Muscle layer of colon (tissue), 2 donors: Measurements from ENCODE around the gene LRRC46.

Experiments
- H3K27ac ChIP-seq: one replicate; pipeline ENCODE4 v1.7.0; 2013; ENCODE audit warnings: low read depth, mild to moderate bottlenecking, low read length, moderate library complexity
- H3K27me3 ChIP-seq, 2 donors: one replicate each; pipeline ENCODE4 v1.7.0; 2013; ENCODE audit warnings: low read length in 2 of 2, mild to moderate bottlenecking in 2 of 2; ENCODE audit not compliant: insufficient read depth in 2 of 2, control insufficient read depth in 1 of 2
- H3K36me3 ChIP-seq: one replicate; pipeline ENCODE4 v1.7.0; 2013; ENCODE audit warnings: mild to moderate bottlenecking, low read length; ENCODE audit not compliant: insufficient read depth
- H3K4me1 ChIP-seq: one replicate; pipeline ENCODE4 v1.7.0; 2013; ENCODE audit warnings: mild to moderate bottlenecking, low read length; ENCODE audit not compliant: insufficient read depth
- H3K4me3 ChIP-seq, 2 donors: one replicate each; pipeline ENCODE4 v1.7.0; 2013; ENCODE audit warnings: low read length in 2 of 2, low read depth in 1 of 2, mild to moderate bottlenecking in 1 of 2, moderate library complexity in 1 of 2
- H3K9ac ChIP-seq: one replicate; pipeline ENCODE4 v1.7.0; 2013; ENCODE audit warnings: low read length
- H3K9me3 ChIP-seq: one replicate; pipeline ENCODE4 v1.7.0; 2013; ENCODE audit warnings: mild to moderate bottlenecking, low read length
- donor health status: abdominal sarcoma.
- donor health status: Adenocarcinoma of cecum.

LRRC46 gene

GRCh38 chr17:47802341-47803022 lies 29.0 kb upstream of the LRRC46 start:
- Histone ChIP-seq H3K36me3 (peaks cover 3% of the 10 kb centered on the region), H3K4me3 (no peak overlapping the region), H3K9me3 (no peaks in the 10 kb centered on the region), H3K27me3 (no peaks in the 10 kb centered on the region), H3K9ac (no peak overlapping the region), H3K4me1 (no peaks in the 10 kb centered on the region), H3K27ac (no peak overlapping the region)

DNA sequence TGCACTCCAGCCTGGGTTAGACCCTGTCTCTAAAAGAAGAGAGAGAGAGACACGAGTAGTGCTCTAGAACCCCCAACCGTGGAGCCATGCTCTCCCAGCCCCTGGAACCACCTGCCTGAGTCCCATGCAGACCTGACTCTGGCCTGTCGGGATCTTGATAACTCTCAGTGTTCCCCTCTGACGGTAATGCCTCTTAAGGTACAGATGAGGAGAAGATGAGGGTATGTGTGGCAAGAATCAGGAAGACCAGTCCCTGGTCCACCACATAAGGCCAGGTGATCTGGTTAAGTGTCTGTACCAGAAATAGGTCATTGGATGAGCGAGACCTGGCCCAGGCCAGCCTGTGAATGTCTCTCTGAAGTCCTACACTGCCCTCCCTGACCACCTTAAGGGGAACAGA lies 28.3 kb upstream of the LRRC46 start:
- Histone ChIP-seq H3K9me3 (no peaks in the 10 kb centered on the region), H3K4me1 (no peaks in the 10 kb centered on the region), H3K27me3 (no peaks in the 10 kb centered on the region), H3K9ac (no peak overlapping the region), H3K27ac (no peak overlapping the region), H3K36me3 (peaks cover 7% of the 10 kb centered on the region), H3K4me3 (no peak overlapping the region)

DNA sequence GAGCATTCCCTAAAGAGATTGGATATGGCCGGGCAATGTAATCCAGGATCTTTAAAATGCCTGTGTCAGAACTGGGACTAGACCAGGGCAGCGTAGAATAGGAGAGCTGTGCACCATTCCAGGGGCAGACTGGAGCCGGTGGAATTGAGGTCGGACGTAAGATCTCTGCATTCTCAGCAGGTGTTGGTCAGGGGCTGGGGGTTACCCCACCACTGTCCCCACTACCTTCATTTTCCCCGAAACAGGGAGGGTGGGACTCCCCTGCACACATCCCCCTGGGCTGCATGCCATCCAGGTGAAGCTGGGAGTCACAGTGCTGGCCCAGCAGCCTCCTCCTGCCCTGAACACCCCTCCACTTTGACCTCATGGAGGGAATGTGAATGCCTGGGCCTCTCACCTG lies 27.7 kb upstream of the LRRC46 start:
- H3K9me3 ChIP-seq, result no peaks in the 10 kb centered on the region
- H3K27ac ChIP-seq, result no peak overlapping the region
- no peak overlapping the region for H3K4me3 ChIP-seq
- H3K4me1 ChIP-seq, result no peaks in the 10 kb centered on the region
- peaks cover 13% of the 10 kb centered on the region for H3K36me3 ChIP-seq
- H3K27me3 ChIP-seq, result no peaks in the 10 kb centered on the region
- no peak overlapping the region for H3K9ac ChIP-seq

DNA sequence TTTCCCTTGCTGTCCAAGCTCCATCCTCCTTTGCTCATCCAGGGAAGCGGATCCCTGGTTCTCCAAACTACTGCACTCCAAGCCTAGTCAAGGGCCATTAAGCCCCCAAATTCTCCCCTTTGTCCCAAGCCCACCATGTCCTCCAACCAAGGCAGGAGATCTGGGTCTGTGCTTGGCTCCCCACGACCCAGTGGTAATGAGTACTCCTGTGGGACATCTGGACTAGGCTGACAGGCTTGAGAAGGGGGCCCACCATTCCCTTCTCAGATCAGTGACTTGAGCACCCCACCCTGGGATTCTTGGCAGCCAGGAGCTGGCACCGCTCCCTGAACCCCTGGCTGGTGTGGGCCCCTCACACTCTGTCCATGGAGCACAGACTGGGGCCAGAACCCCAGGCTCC lies 27.0 kb upstream of the LRRC46 start:
- Histone ChIP-seq H3K9me3 (no peaks in the 10 kb centered on the region), H3K27ac (no peak overlapping the region), H3K4me3 (no peak overlapping the region), H3K4me1 (no peaks in the 10 kb centered on the region), H3K36me3 (peaks cover 20% of the 10 kb centered on the region), H3K9ac (no peak overlapping the region), H3K27me3 (no peaks in the 10 kb centered on the region)

DNA sequence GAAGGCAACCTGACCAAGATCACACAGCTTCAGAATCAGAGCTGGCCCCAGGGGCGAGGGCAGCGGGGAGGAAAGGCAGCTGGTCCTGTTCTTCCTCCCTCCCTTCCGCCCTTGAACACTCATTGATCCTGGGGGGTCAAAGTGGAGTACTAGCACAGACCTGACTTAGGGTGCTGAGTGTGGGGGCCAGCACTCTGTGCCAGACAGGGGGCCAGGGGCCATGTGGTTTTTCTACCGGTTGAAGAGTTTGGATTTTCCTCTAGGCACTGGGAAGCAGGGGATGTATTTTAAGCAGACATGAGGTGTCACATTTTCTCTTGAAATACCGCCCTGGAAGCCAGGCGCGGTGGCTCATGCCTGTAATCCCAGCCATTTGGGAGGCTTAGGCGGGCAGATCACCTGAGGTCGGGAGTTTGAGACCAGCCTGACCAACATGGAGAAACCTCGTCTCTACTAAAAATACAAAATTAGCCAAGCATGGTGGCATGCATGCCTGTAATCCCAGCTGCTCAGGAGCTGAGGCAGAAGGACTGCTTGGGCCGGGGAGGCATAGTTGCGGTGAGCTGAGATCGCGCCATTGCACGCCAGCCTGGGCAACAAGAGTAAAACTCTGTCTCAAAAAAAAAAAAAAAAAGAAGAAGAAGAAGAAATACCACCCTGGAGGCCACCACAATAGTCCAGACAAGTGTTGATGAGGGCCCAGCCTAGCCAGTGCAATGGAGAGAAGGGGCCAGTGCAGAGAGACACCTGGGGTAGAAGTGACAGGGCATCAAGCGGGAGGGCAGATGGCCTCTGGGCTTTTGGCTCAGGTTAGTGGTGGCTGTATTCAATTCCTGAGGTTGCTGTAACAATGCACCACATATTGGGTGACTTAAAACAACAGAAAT lies 25.2 kb upstream of the LRRC46 start:
- Histone ChIP-seq H3K27me3 (no peaks in the 10 kb centered on the region), H3K36me3 (peaks cover 33% of the 10 kb centered on the region), H3K27ac (no peak overlapping the region), H3K4me1 (no peaks in the 10 kb centered on the region), H3K9me3 (no peaks in the 10 kb centered on the region), H3K9ac (no peak overlapping the region), H3K4me3 (no peak overlapping the region)

DNA sequence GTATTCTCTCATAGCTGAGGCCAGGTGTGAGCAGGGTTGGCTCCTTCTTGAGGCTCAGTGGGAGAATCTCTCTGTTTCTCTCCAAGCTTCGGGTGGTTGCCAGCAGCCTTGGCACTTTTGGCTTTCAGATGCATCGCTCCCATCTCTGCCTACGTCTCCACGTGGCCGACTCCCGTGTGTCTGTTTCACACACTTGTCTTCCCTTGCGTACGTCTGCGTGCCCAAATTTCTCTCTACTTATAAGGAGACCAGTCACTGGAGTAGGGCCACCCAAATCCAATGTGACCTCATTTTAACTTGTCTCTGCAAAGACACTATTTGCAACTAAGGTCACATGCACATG lies 24.6 kb upstream of the LRRC46 start:
- Histone ChIP-seq H3K4me1 (no peaks in the 10 kb centered on the region), H3K36me3 (peaks cover 34% of the 10 kb centered on the region), H3K27ac (no peak overlapping the region), H3K9me3 (no peaks in the 10 kb centered on the region), H3K4me3 (no peak overlapping the region), H3K9ac (no peak overlapping the region), H3K27me3 (no peaks in the 10 kb centered on the region)

DNA sequence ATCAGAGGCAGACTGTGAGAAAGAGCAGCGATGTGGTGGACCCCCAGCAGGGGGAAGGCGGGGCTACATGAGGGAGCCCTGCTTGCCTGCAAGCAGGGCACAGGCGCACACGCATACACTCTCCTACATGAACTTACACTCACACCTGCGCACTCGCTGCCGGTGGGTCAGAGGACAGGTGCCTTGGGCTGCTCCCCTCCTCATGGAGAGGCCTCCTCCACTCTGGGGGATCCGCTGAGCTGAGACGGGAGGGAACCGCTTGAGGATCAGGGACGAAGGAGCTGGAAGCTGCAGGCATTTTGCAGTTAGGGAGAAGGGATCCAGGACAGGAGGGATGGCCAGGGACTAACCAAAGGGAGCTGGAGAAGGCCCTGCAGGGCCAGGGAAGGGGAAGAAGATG lies 24.0 kb upstream of the LRRC46 start:
- Histone ChIP-seq H3K4me3 (no peak overlapping the region), H3K27ac (no peak overlapping the region), H3K9me3 (no peaks in the 10 kb centered on the region), H3K36me3 (peaks cover 34% of the 10 kb centered on the region), H3K4me1 (no peaks in the 10 kb centered on the region), H3K27me3 (no peaks in the 10 kb centered on the region), H3K9ac (no peak overlapping the region)

- Histone ChIP-seq H3K9me3 (no peaks in the 10 kb centered on the region), H3K9ac (no peak overlapping the region), H3K36me3 (peaks cover 34% of the 10 kb centered on the region), H3K27me3 (no peaks in the 10 kb centered on the region), H3K4me1 (no peaks in the 10 kb centered on the region), H3K27ac (no peak overlapping the region), H3K4me3 (no peak overlapping the region)
Observed at GRCh38 chr17:47808036-47808829, 23.2 kb upstream of the LRRC46 start.

DNA sequence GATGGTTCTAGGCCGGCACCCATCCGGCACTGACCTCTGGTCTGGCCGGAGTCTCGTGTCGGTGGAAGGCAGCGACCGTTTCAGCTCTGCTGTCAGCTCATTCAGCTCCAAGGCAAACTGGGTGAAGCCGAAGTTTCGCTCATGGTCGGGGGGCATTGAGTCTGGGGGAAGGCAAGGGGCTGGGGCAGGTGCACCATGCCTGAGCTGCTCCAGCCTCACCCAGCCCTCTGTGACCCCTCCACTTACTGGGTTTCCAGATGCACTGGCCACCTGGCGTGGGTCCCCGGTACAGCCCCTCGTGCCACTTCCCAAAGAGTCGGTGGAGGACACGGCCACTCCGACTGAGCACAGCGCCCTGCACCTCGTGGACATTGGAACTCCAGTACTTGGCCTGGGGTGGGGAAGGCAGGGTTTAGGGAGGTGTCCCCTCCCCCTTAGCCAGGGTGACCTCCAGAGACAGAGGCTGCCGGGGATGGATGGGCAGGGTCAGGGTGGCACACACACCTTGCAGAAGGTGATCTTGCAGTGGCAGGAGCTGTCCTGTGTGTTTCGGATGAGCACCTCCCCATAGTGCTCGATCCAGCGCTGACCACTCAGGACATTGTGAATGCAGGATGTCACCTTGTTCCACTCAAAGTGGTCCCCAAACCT lies 22.5 kb upstream of the LRRC46 start:
- Histone ChIP-seq H3K4me1 (no peaks in the 10 kb centered on the region), H3K36me3 (peaks cover 34% of the 10 kb centered on the region), H3K9me3 (no peaks in the 10 kb centered on the region), H3K9ac (no peak overlapping the region), H3K27me3 (no peaks in the 10 kb centered on the region), H3K27ac (no peak overlapping the region), H3K4me3 (no peak overlapping the region)

- Histone ChIP-seq H3K9me3 (no peaks in the 10 kb centered on the region), H3K27ac (no peak overlapping the region), H3K36me3 (peaks cover 34% of the 10 kb centered on the region), H3K4me1 (no peaks in the 10 kb centered on the region), H3K27me3 (no peaks in the 10 kb centered on the region), H3K4me3 (no peak overlapping the region), H3K9ac (no peak overlapping the region)
Observed at GRCh38 chr17:47810200-47810821, 21.2 kb upstream of the LRRC46 start.
